HG02943 (cell line): ENCODE measurements around the gene SLC7A14.
A peak's percentile ranks its signal among the peaks of the same experiment; 100 is the strongest.

Source experiments
- ATAC-seq: cut with Tn5 transposase; IDR thresholded peaks from one replicate; pipeline ENCODE4 v1.9.1; 2021; ENCODE audit warnings: mild to moderate bottlenecking, low read depth, moderate library complexity; ENCODE audit not compliant: unreplicated experiment

Gene SLC7A14

DNA sequence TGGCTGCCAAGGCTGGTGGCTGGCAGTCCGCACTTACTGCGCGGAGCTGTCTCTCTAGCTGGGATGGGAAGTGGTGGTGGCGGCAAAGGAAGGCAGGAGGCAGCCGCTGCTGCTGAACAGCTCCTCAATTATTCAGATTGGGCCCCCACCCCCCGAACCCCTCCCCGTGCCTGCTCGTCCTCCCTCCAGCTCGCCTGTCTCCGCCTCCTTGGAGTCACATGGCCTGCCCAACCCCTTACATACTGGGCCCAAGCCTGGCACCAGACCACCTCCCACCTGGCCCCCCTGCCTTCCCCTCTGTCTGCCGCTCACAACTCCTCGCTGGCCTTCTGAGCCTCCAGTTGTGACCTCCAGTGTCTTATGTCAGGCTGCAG lies at the start of gene SLC7A14:
Gene SLC7A14 (minus strand): TSS at position 139 of the 374 bp plus-strand sequence. CDS start 59,139 bp downstream, outside the sequence.
- ATAC-seq: no peak

DNA sequence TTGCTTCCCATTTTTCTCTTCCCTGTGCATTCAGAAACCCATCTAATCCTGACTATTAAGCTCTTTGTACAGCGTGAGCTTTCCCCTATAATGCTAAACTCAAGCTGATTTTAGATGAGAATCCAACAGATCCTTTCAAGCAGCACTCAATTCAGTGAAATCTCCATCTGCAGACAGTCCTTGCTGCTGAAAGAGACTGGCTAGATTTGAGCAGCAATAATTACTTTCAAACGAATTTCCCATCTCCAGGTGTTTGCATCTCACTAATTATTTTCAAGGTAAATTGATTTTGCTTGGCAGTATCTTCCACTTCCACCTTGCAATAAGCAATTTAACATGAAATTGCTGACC lies 49.5 kb upstream of the SLC7A14 start:
- no peak for ATAC-seq

DNA sequence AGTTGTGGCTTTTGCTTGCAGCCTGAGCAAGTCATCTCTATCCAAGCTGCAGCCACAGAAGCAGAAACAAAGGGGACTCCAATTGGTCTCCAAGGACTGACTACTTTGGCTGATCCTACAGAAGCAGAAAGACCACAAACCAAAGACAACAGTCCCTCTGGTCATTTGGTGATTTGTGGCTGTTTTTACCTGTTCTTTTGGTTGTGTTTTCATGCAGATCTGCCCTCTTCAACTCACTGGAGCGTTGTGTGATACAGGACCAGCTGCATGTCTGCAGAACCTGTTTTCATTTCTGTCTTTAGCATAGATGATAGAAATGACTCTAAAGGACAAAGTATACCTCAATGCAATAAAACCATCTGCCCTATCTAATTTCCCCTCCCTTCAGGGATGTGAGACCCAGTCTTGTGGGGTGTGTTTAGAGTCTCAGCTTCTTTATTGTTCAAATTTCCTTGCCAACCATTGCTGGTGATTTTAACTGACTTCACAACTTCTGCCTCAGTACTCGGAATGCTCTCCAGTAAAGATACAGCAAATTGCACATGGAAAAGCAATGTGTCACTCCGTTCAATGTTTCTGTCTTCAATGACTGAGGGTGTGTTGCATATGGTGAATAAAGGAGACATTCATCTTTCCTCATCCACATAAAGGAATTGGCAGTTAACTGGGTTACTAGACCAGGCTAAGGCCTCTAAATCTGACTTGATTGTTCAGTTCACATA lies 48.9 kb upstream of the SLC7A14 start:
- ATAC-seq: peak; percentile 69

DNA sequence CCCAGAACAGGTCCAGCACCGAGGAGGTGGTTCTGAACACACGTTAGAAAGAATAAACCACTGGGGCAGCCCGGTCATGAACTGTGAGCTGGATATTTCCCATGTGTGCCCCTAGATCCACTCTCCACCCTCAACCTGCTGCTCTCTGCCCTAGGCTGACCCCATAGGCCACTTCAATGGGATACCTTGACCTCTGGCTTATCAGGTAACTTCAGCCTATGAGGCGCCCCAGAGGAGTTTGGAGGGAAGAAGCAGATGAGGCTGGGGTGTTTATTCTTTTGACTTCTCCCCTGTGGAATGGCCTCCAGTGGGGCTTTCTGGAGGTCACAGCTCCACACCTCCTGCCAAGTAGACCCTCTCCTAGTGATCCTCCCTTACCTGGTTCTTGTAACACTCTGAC lies 47.7 kb upstream of the SLC7A14 start:
- ATAC-seq: no peak

DNA sequence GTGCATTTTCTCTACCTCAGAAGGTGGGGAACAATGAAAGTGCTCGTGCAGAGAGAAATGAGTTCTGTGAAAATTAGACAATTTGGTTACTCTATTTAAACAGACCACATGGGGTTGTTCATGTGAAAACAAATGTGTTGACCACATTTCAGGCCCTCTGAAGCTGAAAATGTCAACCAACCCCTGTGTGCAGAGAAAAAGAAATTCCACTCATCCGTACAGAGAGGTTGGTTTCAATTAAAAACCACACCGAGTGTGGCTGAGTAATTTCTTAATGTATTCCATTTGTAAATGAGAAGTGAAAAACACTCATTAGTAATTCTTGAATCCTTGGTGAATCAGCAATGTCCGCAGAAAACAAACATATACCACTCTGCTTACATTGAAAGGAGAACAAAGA lies 46.9 kb upstream of the SLC7A14 start:
- ATAC-seq: peak; percentile 88

DNA sequence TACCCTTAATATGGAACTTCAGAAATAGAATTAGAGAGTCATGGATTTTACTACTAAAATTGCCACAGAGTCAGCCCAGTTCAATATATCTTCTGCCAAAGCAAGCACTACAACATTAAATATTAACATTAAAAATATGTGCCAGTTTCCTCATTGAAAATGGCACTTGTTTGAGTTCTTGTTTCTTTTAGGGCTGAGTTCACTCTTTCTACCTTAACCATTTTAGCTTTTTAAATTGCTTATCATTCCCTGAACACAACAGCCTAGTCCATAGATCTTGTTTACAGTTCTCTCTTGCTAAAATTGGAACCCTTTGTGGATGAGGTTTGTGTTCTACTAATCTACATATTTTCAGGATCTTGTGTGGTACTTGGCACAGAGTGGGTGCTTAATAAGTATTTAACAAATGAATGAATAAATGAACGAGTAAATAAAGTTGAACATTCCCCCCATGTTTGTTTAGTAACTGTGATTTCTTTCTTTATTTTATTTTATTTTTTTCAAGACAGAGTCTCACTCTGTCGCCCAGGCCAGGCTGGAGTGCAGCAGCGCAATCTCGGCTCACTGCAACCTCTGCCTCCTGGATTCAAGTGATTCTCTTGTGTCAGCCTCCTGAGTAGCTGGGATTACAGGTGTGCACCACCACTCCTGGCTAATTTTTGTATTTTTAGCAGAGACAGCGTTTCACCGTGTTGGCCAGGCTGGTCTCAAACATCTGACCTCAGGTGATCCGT lies 46.0 kb upstream of the SLC7A14 start:
- no peak for ATAC-seq

DNA sequence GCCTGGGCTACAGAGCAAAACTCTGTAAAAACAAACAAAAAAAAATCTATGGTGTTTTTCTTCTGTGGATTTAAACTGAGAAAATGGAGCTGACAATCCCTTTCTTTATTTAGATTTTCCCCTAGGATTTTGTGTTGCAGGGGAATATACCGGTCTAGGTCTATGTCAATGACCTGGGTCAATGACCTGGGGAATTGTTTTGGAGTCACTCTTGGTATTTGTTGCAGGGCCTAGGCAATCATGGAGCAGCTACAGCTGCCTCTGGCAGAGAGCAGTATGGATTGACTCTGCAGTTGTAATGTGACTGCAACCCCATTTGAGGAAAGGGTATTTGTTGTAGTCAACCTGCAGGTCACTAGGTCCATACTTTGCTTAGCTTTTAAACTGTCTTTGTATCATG lies 37.6 kb upstream of the SLC7A14 start:
- ATAC-seq: no peak

DNA sequence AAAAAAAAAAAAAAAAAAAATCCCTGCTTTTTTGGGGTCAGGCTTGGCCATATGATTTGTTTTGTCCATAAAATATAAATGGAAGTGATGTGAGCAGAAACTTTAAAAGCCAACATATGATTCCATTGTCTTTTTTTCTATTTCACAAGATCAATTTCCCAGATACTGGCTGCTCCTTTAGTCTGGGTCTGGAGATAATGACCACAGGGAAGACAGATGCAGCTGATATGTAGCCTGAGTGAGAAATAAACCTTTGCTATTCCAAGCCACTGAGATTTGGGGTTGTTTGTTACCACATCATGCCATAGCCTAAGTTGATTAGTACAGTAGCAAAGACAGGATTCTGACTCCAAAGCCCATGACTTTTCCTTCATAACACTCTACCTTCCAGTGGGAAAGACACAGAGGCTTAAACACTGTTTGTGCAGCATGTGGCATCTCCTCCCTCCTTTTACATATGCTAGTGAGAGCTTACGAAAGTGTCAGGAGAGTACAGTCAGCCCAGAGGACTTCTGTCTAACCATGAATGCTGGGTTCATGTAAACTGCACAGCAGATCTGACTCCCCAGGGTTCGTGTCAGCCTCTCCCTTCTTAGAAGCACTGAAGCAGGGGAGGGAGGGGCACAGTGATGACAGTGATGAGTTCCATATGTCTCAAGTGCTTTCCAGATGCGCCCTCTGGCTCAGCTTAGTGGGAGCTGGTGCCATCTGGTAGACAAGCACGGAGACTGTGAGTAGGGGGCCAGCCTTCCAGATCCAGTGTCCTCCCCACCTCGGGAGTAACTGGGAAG lies 36.7 kb upstream of the SLC7A14 start:
- no peak for ATAC-seq

DNA sequence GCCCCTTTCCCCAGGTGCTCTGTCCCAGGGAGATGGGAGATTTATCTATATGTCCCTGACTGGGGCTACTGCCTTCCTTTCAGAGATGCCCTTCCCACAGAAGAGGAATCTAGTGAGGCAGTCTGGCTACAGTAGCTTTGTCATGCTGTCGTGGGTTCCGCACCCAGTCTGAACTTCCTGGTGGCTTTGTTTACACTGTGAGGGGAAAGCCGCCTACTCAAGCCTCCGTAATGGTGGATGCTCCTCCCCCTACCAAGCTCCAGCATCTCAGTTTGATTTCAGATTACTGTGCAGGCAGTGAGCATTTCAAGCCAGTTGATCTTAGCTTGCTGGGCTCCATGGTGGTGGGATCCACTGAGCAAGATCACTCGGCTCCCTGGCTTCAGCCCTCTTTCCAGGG lies 35.4 kb upstream of the SLC7A14 start:
- ATAC-seq: no peak

DNA sequence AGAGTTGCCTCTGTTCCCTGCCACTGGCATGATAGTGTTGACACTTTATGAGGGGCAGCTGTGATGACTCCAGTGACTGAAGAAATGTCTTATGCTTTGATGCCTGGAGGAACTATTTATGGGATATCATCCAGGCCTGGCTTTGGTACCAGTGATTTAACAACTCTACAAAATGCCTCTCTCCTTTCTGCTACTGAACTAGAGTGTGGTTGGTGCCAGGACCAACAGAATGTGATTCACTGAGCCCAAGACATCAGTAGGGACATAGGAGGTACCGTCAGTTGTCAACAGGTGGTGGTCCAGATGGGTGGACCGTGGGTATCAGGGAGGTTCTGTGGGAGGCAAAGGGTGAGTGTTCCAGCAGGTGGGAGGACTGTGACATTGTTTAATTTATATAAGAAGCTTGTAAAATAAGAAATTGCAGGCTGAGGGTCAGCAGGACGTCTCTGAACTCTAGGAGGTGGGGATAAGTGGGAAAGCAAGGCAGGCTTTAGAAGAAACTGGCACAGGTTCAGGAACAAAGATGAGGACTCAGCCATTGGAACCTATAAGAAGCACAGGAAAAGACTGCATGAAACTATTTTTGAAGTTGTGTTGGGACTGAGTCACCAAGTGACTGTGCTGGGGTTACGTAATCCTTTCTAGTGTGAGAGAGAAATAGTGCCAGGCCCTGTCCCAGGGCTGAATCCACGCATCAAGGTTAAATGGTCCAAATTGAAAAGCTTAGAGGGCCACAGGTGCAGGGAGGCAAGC lies 28.5 kb upstream of the SLC7A14 start:
- no peak for ATAC-seq

DNA sequence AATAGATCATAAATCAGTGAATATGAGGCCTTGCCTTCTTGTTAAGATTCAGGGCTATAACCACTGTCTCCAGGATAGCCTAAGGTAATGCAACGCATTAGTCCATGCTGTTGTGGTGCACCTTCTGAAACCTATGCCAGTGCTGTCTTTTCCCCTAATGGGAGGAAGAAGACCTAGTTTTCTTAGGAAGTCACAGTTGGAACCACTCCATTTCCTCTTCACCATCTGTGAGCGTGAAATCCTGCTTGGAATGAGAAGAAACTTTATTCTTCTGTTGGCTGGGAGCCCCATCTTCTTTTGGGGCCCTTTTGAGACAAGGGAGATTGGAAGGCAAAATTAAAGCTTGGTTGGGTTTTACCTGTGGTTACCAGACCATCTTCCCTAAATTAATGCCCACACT lies 25.9 kb upstream of the SLC7A14 start:
- ATAC-seq: no peak

DNA sequence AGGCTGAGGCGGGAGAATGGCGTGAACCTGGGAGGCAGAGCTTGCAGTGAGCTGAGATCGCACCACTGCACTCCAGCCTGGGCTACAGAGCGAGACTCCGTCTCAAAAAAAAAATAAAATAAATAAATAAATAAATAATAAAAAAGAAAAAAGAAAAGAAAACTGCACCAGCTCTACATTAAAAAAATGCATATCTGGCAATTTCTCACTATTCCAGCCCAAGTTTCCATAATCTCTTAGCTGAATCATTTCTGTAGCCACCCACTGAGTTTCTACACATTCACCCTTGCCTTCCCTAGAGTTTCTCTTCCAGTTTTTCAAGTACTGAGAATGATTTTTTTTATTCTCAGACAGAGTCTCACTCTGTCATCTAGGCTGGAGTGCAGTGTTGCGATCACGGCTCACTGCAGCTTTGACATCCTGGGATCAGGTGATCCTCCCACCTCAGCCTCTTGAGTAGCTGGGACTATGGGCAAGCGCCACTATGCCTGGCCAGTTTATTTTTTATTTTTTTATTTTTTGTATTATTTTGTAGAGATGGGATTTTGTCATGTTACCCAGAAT lies 24.5 kb upstream of the SLC7A14 start:
- no peak for ATAC-seq

DNA sequence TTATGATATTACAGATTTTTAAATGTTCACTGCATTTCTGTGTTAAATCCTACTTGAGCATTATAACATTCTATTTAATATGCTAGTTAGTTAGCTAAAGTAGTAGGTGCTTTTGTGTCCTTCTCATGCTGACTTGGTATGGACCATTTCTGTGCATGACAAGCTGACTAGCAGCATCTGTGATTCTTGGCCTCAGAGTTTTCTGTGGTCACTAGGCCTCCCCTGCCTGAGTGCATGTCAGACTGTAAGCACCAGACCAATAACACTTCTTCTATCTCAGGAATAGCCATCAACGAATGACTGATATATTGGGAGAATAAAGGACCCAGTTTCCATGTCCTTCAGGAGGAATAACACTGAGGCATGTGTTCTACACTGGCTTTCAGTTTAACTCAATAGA lies 22.6 kb upstream of the SLC7A14 start:
- ATAC-seq: no peak

DNA sequence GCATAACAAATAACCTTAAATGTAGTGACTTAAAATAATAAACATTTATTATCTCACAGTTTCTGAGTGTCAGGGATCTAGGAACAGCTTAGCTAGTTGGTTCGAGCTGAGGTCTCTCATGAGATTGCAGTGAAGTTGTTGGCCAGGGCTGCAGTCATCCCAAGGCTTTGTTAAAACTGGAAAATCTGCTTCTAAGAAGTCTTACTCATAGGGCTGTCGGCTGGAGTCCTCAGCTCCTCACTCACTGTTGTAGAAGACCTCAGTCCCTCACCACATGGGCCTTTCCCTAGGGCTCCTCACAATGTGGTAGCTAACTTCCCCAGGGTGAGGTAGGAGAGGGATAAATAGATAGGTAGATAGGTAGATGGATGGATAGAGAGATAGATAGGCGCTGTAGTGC lies 20.8 kb upstream of the SLC7A14 start:
- no peak for ATAC-seq

DNA sequence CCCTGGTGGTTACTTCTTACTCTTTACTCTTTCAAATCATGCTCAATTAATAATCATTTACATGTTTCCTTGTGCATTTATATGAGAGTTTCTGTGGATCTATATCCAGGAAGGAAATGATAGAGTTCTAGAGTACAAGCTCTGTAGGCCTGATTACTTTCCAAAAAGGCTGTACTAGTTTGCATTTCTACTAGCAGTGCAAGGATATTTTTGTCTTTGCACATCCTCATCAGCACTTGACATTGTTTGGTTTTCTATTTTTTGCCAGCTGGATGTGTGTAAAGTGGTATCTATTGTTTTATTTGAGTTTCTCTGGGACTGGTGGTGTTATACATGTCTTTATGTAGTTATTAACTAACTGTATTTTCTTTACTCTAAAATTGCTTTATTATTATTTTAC lies 19.6 kb upstream of the SLC7A14 start:
- ATAC-seq: no peak

DNA sequence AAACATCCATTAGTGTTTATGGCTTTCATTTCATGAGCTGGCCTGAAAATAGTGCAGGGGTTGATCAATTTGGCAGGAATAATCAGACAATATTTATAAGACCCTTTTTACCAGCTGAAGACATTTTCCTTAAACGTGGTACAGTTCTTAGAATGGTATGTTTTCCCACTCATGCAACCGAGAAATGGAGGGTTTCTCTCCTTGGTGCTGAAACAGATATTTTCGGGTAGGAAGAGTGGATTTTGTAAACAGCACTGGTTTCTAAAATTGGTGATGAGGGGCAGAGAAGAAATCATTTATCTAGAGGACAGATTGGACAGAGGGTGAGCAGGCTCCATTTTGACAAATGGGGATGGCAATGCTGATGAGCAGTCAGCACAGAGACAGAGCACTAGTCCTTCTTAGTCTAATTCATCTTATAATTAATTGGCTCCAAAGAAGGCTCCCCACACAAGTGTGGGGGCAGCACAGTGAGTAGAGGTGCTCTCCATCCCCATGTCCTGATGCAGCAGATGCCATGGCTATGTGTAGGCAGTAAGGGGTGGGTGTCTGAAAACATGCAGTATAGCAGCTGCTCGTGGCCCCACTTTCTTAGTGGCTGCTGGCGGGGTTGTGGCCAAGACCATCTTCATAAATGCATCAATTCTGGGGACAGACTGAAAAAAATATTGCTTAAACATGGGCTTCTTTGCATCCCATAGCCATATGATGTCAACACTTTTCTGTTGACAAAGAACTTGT lies 18.1 kb upstream of the SLC7A14 start:
- no peak for ATAC-seq

DNA sequence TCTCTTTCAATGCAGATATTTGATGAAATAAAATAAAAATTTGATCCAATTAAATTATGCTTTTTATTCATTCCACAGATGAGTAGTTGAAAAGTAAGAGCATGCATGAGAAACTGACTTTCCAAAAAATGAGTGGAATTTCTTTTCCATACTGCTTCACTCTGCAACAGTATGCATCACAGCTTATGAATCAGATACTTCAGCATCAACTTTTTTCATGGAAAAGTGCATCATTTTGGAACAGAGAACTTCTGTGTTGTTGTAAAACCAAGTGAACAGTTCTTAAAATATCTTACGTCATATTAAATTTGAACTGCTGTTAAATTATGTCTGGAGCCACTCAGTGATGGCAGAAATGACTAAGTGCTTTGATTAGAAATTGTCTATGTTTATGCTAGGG lies 16.7 kb upstream of the SLC7A14 start:
- no peak for ATAC-seq

DNA sequence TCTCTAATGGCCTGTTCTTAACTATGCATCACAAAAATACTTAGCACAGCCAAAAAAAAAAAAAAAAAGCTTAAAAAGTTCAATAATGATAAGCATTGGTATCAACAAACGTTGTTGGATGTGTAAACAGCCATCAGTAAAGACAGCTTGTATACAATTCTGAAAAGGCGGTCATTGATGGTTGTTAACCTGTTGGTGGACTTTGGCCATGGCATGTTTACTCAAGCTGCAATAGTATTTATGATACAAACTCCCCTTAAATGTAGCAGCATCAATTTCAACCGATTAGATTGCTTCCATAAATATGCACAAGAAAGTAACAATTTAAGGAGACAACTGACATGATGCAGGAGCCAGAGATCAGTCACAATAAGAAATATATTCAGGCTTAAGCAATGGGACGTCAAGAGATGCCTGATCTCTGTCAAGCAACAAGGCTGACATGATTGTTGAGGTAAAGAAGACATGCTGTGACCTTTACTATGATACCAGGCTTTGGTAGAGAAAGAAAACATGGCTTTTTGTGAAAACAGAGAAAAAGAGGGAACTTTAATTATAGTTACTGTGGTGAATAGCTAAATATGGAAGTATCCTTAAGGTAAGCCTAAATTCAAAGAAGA lies 14.2 kb upstream of the SLC7A14 start:
- ATAC-seq: no peak

DNA sequence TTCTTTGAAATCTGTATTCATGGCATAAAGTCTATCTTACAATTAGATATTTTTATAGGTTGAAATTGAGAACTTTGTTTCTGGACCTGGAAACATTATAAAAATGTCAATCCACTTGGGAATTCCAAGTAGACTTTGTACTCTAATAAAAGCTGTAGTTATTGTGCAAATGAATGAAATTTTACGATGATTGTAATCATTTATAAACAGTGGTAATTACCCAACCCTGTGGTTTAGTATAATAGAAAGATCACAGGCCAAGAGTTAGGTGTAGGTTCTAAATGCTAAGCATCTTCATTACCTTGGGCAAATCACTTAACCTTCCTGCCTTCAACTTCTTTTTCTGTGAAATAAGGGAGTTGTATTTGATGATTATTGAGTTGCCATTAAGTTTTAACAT lies 13.2 kb upstream of the SLC7A14 start:
- ATAC-seq: no peak
